GM18861 (cell line): ENCODE results near the gene AQP6.
"Not testable (repeated sequence)": the region's sequence is repeated elsewhere in the genome, so short reads cannot be mapped to it uniquely, and the experiment has no call there.

Source experiments
- ATAC-seq: cut with Tn5 transposase; IDR thresholded peaks from one replicate; pipeline ENCODE4 v1.9.1; 2021; ENCODE audit not compliant: unreplicated experiment

The AQP6 gene

DNA sequence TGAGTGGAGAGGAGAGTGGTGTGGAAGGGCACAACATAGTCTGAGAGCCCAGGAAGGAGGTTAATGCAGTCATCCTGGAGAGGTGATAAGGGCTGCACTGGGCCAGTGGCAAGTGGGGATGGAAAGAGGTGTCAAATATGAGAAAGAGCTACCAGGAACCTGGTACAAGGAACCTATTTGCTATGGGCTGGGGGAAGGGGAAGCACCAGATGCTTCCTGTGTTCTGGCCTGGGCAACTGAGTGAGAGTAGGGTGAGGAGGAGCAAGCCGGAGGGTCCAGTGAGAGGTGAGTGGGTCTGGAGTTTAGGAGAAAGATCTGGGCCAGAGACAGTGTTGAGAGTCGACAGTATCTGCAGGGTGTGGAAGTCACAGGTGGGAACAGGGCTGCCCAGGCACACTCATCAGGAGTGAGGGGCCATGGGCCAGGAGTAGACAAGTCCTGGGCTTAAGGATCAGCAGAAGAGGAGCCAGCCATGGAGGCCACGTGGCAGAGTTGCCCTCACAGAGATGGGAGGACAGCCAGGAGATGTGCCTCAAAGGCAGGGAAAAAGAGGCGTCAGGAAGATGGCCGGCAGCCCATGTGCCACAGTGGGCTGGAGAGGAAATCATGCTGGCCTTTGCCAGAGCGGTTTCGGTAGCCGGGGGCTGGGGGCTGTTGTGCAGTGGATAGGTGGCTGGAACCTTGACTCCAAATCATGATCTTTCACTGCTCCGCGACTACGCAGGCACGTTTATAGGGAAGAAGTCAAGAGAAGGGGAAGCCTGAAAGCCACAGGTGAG lies 2.9 kb upstream of the AQP6 start:
- ATAC-seq = no peak

DNA sequence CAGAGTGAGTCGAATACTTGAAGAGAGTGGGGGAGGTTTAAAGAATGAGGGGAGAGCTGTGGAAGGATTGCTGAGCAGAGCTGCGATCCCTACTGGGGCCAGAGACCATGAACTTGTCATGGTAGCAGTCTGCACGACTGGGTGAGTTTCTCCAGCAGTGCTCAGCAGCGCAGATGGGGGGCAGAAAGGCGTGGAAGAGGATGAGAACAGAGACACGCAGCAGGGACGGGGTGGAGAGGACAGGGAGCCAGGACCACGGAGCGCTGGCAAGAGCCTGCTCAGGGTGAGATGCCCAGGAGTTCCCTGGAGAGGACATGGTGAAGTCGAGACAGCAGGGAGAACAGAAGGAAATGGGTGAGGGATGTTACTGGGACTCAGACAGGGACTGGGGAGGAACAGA lies 2.1 kb upstream of the AQP6 start:
- ATAC-seq = no peak

DNA sequence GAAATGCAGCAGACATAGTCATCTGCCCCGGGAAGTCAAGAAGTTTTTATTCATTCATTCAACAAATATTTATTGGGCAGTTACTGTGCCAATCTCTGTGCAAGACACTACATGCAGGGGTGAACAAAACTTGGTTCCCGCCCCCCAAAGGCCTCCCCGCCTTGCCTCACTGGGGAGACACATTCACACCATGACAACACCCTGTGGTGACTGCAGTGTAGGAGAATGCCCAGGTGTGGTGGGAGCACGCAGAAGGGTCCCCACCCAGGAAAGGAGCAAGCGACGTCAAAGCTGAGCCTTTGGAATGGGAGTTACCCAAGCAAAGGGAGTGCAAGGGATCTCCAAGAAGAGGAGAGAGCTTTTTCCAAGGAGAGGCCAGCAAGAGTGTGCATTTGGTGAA lies 1.6 kb upstream of the AQP6 start:
- no peak for ATAC-seq

DNA sequence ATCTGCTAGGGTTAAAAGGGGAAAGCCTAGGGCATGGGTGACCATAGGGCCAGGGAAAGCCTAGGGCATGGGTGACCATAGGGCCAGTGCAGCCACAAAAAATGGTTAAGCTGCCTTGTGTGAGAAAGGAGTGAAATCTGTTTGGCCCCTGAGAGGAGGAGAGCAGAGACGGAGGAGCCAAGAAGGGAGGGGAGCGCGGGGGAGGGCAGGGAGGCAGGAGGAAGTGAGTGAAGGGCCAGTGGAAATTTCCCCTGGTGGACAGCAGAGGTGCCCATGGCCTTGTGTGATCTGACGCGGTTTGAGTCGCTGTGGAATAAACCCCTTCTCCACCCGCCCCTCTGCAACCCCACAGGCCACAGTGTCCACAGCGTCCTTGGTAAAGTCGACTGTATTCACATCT lies 618 bp upstream of the AQP6 start:
- no peak for ATAC-seq

GRCh38 chr12:49973361-49973830 lies 649 bp downstream of the AQP6 start:
- no peak for ATAC-seq

DNA sequence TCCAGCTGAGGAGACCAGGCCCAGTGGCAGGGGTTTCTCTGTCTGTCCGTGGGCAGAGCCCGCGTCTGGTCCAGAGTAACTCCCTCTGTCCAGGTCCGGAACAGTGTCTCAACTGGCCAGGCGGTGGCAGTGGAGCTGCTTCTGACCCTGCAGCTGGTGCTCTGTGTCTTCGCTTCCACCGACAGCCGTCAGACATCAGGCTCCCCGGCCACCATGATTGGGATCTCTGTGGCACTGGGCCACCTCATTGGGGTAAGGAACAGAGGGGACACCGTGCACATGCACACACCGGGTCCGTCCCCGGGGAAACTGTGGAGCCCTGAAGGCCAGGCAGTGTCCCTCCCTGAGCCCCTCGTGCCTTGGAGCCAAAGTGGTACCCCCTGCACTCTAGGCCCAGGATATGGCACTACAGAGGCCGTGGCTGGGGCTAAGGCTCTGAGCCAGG lies 1.5 kb downstream of the AQP6 start:
- no peak for ATAC-seq

DNA sequence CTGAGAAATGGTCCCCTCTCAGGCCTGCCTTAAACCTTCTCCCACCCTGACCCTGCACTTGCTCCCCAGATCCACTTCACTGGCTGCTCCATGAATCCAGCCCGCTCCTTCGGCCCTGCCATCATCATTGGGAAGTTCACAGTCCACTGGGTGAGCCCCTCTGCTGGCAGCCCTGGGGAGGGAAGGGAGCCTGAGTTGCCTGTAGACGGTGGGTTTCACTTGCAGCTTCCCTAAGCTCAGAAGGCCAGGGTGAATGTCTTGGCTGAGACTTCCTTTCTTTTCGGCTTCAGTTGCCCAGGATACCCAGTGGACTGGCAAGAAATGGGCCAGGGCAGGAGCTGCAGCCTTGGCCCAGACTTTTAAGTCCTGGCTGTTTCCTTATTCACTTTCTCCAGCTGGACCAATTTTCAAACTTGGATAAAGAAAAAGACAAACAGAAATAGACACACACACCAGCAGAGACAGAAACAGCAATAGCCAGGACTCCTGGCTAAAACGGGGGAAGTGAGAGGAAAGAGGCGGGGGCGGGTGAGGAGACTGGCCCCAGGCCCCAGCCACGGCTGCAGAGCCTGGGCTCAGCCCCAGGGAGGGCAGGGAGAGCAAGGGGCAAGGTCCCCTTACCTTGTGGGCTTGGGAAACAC lies 2.0 kb downstream of the AQP6 start:
- no peak for ATAC-seq

DNA sequence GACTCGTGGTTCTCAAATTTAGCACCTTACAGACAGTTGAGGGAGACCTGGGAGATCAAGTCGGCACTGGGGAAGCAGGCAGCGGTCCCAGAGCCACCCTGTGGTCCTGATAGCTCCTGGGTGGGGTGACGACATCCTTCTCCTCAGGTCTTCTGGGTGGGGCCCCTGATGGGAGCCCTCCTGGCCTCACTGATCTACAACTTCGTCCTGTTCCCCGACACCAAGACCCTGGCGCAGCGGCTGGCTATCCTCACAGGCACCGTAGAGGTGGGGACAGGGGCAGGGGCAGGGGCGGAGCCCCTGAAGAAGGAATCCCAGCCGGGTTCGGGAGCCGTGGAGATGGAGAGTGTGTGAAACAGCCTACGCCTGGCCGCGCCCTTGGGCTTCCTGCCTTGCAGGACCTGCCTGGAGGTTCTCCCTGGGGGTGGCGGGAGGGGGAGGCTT lies 2.6 kb downstream of the AQP6 start:
- no peak for ATAC-seq

GRCh38 chr12:49976557-49976956 lies 3.8 kb downstream of the AQP6 start:
- ATAC-seq = no peak

DNA sequence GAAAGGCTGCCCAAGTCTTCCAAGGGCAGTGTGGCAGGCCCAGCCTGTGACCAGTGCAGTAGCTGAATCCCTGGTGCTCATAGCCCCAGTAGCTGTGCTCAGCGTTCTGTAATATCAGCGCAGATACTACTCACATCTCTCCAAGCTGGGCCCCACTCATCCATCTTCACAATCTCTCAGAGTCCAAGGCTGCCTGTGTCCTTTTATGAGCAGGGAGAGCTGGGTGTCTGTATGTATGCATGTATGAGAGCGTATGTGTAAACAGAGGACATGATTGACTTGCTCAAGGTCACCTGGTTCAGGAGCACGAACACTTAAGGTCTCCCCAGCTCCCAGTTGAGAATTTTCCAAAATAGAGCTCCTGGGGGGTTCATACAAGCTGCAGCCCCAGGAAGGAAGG lies 5.4 kb downstream of the AQP6 start:
- ATAC-seq = no peak

DNA sequence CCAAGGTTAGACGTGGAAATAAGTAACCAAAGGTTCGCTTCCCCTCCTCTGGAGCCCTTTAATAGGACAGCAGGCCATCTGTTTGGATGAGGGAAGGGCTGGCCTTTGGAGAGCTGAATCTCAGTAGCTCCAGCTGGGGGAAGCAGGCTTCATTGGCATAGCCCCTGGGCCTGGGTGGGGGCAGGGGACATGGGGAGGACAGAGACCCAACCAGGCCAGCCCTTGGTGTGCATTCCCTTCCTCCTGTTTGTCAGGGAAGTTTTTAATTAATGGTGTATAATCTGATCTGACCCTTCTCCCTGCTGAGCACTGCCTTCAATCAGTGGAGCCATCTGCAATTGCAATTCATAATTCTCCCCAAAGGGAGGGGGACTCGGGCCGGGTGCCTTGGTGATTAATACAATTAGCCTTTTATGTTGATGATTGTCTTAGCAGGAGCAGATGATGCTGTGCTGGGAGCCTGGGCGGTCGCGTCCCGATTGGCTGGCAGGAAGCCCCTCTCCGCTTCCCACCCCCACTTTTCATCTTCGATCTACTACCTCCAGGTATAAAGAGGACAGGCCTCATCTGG lies 6.4 kb downstream of the AQP6 start:
- ATAC-seq = no peak

DNA sequence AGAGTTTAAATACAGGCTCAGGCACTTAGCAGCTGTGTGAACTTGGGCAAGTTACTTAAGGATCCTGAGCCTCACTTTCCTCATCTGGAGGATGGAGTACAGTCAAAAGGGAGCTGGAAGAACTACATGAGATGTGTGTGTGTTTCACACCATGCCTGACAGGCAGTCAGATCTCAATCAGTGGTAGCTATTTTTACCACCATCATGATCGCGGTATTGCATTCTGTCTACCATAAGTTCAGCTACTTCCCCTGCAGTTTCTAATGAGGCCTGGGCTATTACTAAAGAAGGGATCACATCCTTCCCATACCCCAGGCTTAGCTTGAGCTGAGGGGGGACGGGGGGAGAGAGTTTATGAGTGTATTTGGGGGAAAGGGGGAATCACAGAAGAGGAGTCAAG lies 7.0 kb downstream of the AQP6 start:
- ATAC-seq = no peak

- ATAC-seq = no peak
Measured at GRCh38 chr12:49980501-49981349, 8.0 kb downstream of the AQP6 start.

DNA sequence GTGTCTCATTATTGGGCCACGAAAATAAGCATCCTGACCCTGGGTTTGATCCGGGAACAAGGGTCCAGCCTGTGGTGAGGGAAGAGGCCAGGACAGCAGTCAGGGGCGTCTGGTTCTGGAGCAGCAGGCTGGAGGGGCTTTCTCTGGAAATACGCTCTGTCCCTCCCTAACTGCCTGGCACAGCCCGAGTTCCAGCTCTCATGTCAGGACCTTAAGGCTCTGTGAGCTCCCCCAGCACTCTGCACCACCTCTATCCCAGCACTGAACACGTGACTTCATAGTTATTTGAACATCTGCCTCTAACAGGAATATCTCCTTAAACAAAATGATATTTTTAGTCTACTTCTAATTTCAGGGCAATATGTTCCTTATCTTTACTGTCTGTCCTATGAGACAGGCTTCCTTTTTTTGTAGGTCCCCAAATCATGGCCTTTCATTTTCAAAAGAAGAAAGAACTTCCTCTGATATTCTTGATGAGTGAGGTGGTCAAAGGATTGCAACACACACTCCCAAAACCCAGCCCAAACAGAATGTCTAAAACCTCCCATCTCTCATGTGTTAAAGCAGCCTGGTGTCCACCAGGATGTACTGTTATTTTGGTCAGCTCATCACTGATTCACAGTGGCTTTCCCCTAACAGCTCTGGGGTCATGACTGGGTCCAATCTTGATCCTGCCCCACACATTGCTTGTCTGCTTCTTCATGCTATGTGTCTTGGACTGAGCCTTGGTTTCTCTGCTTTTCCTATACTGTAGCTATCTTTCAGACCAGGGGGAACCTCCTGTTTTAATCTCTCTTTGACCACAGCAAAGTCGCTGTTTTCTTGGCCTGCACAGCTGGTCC lies 9.7 kb downstream of the AQP6 start:
- ATAC-seq = no peak

DNA sequence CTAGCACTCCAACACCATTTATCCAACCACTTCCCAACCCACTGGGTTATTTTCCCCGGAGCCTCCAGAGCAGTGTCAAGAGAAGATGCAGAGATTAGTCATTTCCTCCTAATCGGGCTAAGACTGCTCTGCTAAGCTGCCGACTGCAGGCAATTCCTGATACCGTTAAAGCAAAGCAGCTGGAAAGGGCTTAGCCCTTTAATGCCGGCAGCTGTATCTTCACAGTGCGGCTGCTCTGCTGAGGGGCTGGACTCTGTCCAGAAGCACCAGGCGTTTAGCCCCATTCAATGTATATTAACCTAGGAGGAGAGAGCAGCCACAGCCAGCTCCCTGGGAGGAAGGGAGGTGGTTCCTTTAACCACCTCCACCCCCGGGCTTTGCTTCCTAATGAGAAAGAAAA lies 11.1 kb downstream of the AQP6 start:
- no peak for ATAC-seq

DNA sequence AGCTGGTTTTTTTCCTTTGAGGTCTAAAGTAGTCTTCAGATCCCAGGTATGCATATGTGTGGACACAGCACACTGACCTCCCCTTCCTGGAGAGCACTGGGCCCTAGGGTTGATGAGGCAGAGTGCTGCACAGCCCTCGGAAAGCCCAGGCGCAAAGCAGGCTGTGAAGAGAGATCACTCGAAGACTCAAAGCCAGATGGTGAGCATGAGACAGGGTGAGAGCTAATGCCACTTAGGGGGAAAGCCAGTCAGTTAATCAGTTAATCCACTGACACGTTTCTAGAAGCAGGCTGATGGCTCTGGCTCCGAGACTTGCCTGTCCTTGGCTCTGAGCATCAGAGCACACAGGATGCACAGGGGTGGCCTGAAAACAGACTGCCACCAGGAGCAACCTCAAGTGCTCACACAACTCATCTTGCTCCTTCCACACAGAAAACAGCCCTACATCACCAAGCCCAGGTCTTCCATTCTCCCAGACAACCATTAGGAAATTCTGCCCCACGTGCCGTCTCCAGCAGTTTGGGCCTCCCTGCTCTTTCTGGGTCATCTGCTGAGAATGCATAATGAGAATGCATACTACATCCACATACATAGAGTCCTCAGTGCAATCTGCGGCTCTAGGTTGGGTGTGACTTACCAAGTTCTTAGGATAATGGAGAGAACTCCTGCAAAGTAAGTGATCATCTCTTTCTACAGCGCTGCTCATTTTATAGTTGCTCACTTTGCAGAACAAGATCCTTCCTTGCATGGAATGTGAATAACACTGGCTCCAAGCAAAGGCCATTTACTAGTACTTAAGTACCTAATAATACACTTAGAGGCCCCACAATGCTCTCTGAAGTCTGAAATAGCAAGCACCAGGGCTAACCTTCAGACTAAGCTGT lies 12.0 kb downstream of the AQP6 start:
- ATAC-seq = no peak

- ATAC-seq = no peak
Measured at GRCh38 chr12:49985981-49986380, 13.2 kb downstream of the AQP6 start.

DNA sequence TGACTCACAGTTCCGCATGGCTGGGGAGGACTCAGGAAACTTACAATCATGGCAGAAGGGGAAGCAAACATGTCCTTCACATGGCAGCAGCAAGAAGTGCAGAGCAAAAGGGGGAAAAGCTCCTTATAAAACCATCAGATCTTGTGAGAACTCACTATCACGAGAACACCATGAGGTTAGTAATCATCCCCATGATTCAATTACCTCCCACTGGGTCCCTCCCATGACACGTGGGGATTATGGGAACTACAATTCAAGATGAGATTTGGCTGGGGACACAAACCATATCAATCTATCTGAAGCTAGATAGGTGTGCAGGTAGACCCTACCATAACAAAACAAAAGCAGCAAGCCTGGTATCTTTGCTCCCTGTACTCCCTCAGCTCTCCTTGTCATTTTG lies 13.7 kb downstream of the AQP6 start:
- not testable (repeated sequence) for ATAC-seq

- ATAC-seq = no peak
Measured at GRCh38 chr12:49987625-49988303, 15.0 kb downstream of the AQP6 start.
